Heart left ventricle (tissue), 16 donors: ENCODE results near the gene SMOC2. TPM values are rescaled to one million over a fixed set of nuclear protein-coding genes. Genes with fewer than 3 reads are reported as not detected.

Experiments used
- ATAC-seq, 4 donors: fragments of 200-7000 bp; cut with Tn5 transposase; one replicate each; pipeline ENCODE4 v1.9.1; 2020 to 2022; ENCODE audit warnings: moderate library complexity in 4 of 4, mild to moderate bottlenecking in 3 of 4, moderate number of reproducible peaks in 1 of 4
- DNase-seq, 5 donors: peaks; one replicate each; pipeline ENCODE4 v3.0.0-alpha.2; 2020
- H3K27ac ChIP-seq, 12 donors: fragments of 200-600 bp; sonication (generic) in 4 of 12; one replicate each; pipeline versions ENCODE4 v1.5.0 to v1.8.0; 2016 to 2022; ENCODE audit warnings: mild to moderate bottlenecking in 2 of 12
- H3K27me3 ChIP-seq, 9 donors: fragments of 200-600 bp; sonication (generic) in 2 of 9; one replicate each; pipeline versions ENCODE4 v1.5.1 to v1.8.0; 2016 to 2022; ENCODE audit warnings: mild to moderate bottlenecking in 3 of 9
- H3K36me3 ChIP-seq, 9 donors: fragments of 200-600 bp; sonication (generic) in 2 of 9; one replicate each; pipeline versions ENCODE4 v1.5.0 to v1.8.0; 2018 to 2022; ENCODE audit warnings: mild to moderate bottlenecking in 2 of 9
- H3K4me1 ChIP-seq, 12 donors: fragments of 200-600 bp; sonication (generic) in 4 of 12; one replicate each; pipeline versions ENCODE4 v1.5.0 to v1.8.0; 2016 to 2022; ENCODE audit warnings: mild to moderate bottlenecking in 3 of 12
- H3K4me3 ChIP-seq, 12 donors: fragments of 200-600 bp; sonication (generic) in 4 of 12; one replicate each; pipeline versions ENCODE4 v1.5.0 to v1.8.0; 2017 to 2022; ENCODE audit warnings: mild to moderate bottlenecking in 9 of 12, moderate library complexity in 4 of 12
- H3K9me3 ChIP-seq, 12 donors: fragments of 200-600 bp; sonication (generic) in 4 of 12; one replicate each; pipeline versions ENCODE4 v1.5.0 to v1.8.0; 2016 to 2022; ENCODE audit warnings: mild to moderate bottlenecking in 1 of 12
- POLR2A ChIP-seq, 2 donors: fragments of 450-650 bp; IDR thresholded peaks; one replicate each; pipeline ENCODE4 v1.6.1; 2017; ENCODE audit warnings: antibody characterized with exemption in 2 of 2, mild to moderate bottlenecking in 2 of 2, moderate library complexity in 2 of 2
- WGBS, 4 donors: extraction: QIAGEN DNeasy Blood & Tissue Kit in 2 of 4; methylation state at CpG; one replicate each; pipeline versions ENCODE4 v1.1.5 to v1.1.7; 2013 to 2018; 5-methylcytosine and 5-hydroxymethylcytosine counted together
- intact Hi-C, 10 donors: fragments of 100-400 bp; cut with DNase I; formaldehyde crosslinking; loops; one replicate each; pipeline versions ENCODE4 v1.11.1 to v1.14.2; 2022
- polyA plus RNA-seq, 2 donors: library from polyadenylated mRNA; stranded (reverse); fragments of 200-250 nt; gene quantifications; one replicate each; pipeline ENCODE4 v1.2.3, GENCODE V29; 2013
- total RNA-seq, 9 donors: library from RNA; depleted of rRNA in 2 of 9; stranded (reverse); fragments of >200 nt in 2 of 9; fragmentation: NEBNext Ultra II Directional in 3 of 9; extraction: Animal tissue kit (Norgen Biotek cat#: 25700) in 3 of 9; gene quantifications; one replicate each; pipeline versions ENCODE4 v1.1.0 to v1.2.4, GENCODE V29; 2016 to 2023
- TF ChIP-seq, protein P1 (sequence below), 12 donors: fragments of 200-600 bp; sonication (generic) in 4 of 12; IDR thresholded peaks; one replicate each; pipeline versions ENCODE4 v1.5.0 to v1.8.0; 2018 to 2022; ENCODE audit warnings: antibody characterized with exemption in 12 of 12, mild to moderate bottlenecking in 5 of 12
- donor health status: ischemic (EF 13 %, LVEDD 7.1; RV severe dilation, severe dysfunction).
- donor health status: healthy with polysubstance abuse.
- donor health status: DM: no; HTN: yes; CAD: no.
- donor health status: DM: no; HTN: no; CAD: no.
- donor health status: ischemic (EF 25% LVEDD 6.9; RV normal size, moderate dysfunction).
- donor health status: ischemic (EF 25% LVEDD 5.7; RV mildly dilated, moderate dysfunction).
- donor health status: healthy.
- donor health status: DM: yes; HTN: yes; CAD: no.
- donor health status: ischemic (EF 35%, LVEDD 5.7; RV mildly dilated, moderate dysfunction).
- donor health status: nonischemic (EF 11% LVEDD 7.7; RV severe dilation, severe dysfunction).
- donor health status: DM: yes; HTN: yes; CAD: no.
- donor health status: PGD.
- donor health status: ischemic (EF 29% LVEDD 5.4; RV normal size, mild dysfunction).
- donor health status: nonischemic (EF 23%, LVEDD 6.1; RV moderate dilation, normal function).

SMOC2 gene
- total and polyA plus RNA-seq, 11 donors = 5.9 to 44.2 (median 15.7) TPM

DNA sequence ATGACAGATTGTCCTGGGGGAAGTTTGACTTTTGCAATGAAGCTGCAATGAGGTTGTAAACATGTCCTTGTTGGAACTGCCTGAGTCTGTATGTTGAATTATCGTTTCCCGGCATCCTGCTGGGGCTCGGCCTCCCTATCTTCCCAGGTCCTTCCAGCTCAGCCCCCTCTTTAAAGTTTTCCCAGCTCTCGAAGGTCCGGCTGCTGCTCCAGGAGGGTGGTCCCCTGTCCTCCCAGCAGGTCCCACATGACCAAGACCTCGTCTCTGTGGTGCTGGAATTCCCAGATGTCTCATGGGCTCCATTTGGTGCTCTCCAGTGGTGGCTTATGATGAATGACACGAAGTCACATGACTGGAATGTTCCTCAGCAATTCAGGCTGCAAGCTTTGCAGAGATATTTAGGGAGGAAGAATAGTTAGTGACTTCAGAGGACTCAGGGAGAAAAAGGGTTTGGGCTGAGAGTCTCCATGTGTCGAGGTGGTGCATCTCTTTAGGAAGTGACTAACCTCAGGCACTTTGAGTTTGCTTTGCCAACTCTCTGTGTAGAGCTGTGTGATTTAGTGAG lies 21.4 kb downstream of the SMOC2 start:
- peaks cover 0 to 21% (median 0%) of the 10 kb centered on the region in 9 donors for H3K27me3 ChIP-seq

GRCh38 chr6:168464546-168464945 lies 23.6 kb downstream of the SMOC2 start:
- H3K9me3 ChIP-seq = no peaks in the 10 kb centered on the region
- H3K27me3 ChIP-seq = peaks cover 0 to 17% (median 0%) of the 10 kb centered on the region in 9 donors
- TF ChIP-seq, protein P1, sequence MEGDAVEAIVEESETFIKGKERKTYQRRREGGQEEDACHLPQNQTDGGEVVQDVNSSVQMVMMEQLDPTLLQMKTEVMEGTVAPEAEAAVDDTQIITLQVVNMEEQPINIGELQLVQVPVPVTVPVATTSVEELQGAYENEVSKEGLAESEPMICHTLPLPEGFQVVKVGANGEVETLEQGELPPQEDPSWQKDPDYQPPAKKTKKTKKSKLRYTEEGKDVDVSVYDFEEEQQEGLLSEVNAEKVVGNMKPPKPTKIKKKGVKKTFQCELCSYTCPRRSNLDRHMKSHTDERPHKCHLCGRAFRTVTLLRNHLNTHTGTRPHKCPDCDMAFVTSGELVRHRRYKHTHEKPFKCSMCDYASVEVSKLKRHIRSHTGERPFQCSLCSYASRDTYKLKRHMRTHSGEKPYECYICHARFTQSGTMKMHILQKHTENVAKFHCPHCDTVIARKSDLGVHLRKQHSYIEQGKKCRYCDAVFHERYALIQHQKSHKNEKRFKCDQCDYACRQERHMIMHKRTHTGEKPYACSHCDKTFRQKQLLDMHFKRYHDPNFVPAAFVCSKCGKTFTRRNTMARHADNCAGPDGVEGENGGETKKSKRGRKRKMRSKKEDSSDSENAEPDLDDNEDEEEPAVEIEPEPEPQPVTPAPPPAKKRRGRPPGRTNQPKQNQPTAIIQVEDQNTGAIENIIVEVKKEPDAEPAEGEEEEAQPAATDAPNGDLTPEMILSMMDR (IDR thresholded peaks at IDR 0.05) = no peak
- no peak for TF ChIP-seq POLR2A (IDR thresholded peaks at IDR 0.05)
- 84 to 90% (median 89%) methylated on average over 4 of the region's 4 CpGs for WGBS, 4 donors
- peaks cover 0 to 19% (median 4%) of the 10 kb centered on the region in 12 donors for H3K4me1 ChIP-seq
- H3K27ac ChIP-seq = peak overlapping the region in 1 of 12 donors; percentile 18
- H3K4me3 ChIP-seq = no peak overlapping the region
- DNase-seq = no peak
- no peak for ATAC-seq
- intact Hi-C loops = no loop called here
- no peaks in the 10 kb centered on the region for H3K36me3 ChIP-seq

More for the DNA sequence above, 21.4 kb downstream of the SMOC2 start:
- 63 to 69% (median 67%) methylated on average over 8 of the region's 8 CpGs for WGBS, 4 donors
- intact Hi-C loops = no loop called here
- Histone ChIP-seq H3K36me3 (no peaks in the 10 kb centered on the region), H3K27ac (no peak overlapping the region), H3K9me3 (no peaks in the 10 kb centered on the region), H3K4me1 (peaks cover 0 to 3% (median 0%) of the 10 kb centered on the region in 12 donors), H3K4me3 (no peak overlapping the region)
- no peak for ATAC-seq
- TF ChIP-seq POLR2A (IDR thresholded peaks at IDR 0.05) = no peak
- TF ChIP-seq, protein P1 (IDR thresholded peaks at IDR 0.05) = no peak
- DNase-seq = no peak

GRCh38 chr6:168468045-168468444 lies 27.1 kb downstream of the SMOC2 start:
- WGBS, 4 donors = 59 to 81% (median 70%) methylated on average over 5 of the region's 5 CpGs
- ATAC-seq = no peak
- H3K36me3 ChIP-seq = no peaks in the 10 kb centered on the region
- H3K4me1 ChIP-seq = peaks cover 0 to 21% (median 4%) of the 10 kb centered on the region in 12 donors
- H3K27me3 ChIP-seq = peaks cover 0 to 29% (median 0%) of the 10 kb centered on the region in 9 donors
- H3K9me3 ChIP-seq = peaks cover 0 to 6% (median 0%) of the 10 kb centered on the region in 12 donors
- H3K4me3 ChIP-seq = no peak overlapping the region
- no peak for DNase-seq
- no peak overlapping the region for H3K27ac ChIP-seq
- TF ChIP-seq, protein P1 (IDR thresholded peaks at IDR 0.05) = no peak
- no peak for TF ChIP-seq POLR2A (IDR thresholded peaks at IDR 0.05)
- intact Hi-C loops = no loop called here

DNA sequence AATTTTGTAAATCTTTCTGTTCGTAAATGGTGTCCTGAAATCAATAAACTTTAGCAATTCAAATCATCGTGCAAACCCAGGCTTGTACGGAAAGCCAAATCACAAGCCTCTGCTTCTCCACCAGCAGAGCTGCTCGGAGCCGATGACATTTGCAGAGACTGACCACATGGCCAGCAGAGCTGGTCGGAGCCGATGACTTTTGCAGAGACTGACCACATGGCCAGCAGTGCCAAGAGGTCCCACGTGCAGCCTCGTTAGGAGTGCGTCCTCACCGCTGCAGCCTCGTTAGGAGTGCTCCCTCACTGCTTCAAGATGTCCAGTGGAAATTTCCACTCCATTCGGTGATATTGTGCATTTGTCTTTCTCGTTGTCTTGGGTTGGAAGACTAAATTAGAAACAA lies 28.5 kb downstream of the SMOC2 start:
- intact Hi-C loops = no loop called here
- Histone ChIP-seq H3K27me3 (peaks cover 0 to 38% (median 0%) of the 10 kb centered on the region in 9 donors), H3K4me1 (peaks cover 0 to 21% (median 4%) of the 10 kb centered on the region in 12 donors), H3K4me3 (no peak overlapping the region), H3K27ac (peak overlapping the region in 6 of 12 donors; percentile 13 to 47 (median 25)), H3K9me3 (peaks cover 0 to 6% (median 0%) of the 10 kb centered on the region in 12 donors), H3K36me3 (no peaks in the 10 kb centered on the region)
- TF ChIP-seq, protein P1 (IDR thresholded peaks at IDR 0.05) = no peak
- no peak for TF ChIP-seq POLR2A (IDR thresholded peaks at IDR 0.05)
- 30 to 42% (median 32%) methylated on average over 14 of the region's 14 CpGs for WGBS, 4 donors
- peak; percentile 75 to 88 (median 78) for DNase-seq
- peak; percentile 65 to 96 (median 88) for ATAC-seq
